Measurements from ENCODE around the gene ISYNA1.

GRCh38 chr19:18446811-18447359, 9.0 kb upstream of the ISYNA1 start:
- no peak for TF ChIP-seq SUZ12 (IDR thresholded peaks at IDR 0.05)
- no peak for TF ChIP-seq FOXK2 (IDR thresholded peaks at IDR 0.05)
- TF ChIP-seq PKNOX1 (IDR thresholded peaks at IDR 0.05), result no peak
- no peak for TF ChIP-seq SP1 (IDR thresholded peaks at IDR 0.05)
- TF ChIP-seq ZNF384 (IDR thresholded peaks at IDR 0.05), result no peak
- TF ChIP-seq L3MBTL2 (conservative IDR thresholded peaks at IDR 0.05), result no peak
- no peak for TF ChIP-seq FOXA1 (IDR thresholded peaks at IDR 0.05)
- TF ChIP-seq NFRKB (IDR thresholded peaks at IDR 0.05), result no peak
- no peak for TF ChIP-seq CTBP1 (IDR thresholded peaks at IDR 0.05; ENCODE audit: borderline replicate concordance)
- TF ChIP-seq FOXM1 (IDR thresholded peaks at IDR 0.05; ENCODE audit: borderline replicate concordance), result no peak
- no peak for TF ChIP-seq ARNT (IDR thresholded peaks at IDR 0.05)
- no peak for TF ChIP-seq TARDBP (IDR thresholded peaks at IDR 0.05)
